ENCODE measurements around the gene GNB1L. TPM values are rescaled to one million over a fixed set of nuclear protein-coding genes. Genes with fewer than 3 reads are reported as not detected.
A peak's percentile ranks its signal among the peaks of the same experiment; 100 is the strongest.

The GNB1L gene
- total and polyA plus RNA-seq, 4 donors = 4.5 to 9.3 (median 6.7) TPM

- peaks cover 0 to 14% (median 6%) of the 10 kb centered on the region in 5 donors for H3K4me1 ChIP-seq (ENCODE audit: control insufficient read depth in 5 of 5, insufficient read depth in 5 of 5, low read length in 5 of 5)
- no peak overlapping the region for H3K27ac ChIP-seq (ENCODE audit: low read depth in 1 of 2, low read length in 1 of 2)
- DNase-seq (no peak), ATAC-seq (ENCODE audit: insufficient read depth, low FRiP score) (no peak)
- TF ChIP-seq CTCF (IDR thresholded peaks at IDR 0.05; ENCODE audit: control extremely low read depth, extremely low read depth) = no peak
- H3K36me3 ChIP-seq (ENCODE audit: control insufficient read depth in 4 of 4, insufficient read depth in 4 of 4, low read length in 4 of 4) = peaks cover 0 to 24% (median 0%) of the 10 kb centered on the region in 4 donors
- no peak overlapping the region for H3K4me3 ChIP-seq
- WGBS, 2 donors = 96 to 98% methylated on average over 15 of the region's 15 CpGs
- H3K27me3 ChIP-seq (ENCODE audit: control insufficient read depth in 3 of 3, insufficient read depth in 3 of 3, low read length in 2 of 3) = no peaks in the 10 kb centered on the region
- no peaks in the 10 kb centered on the region for H3K9me3 ChIP-seq (ENCODE audit: control insufficient read depth in 4 of 4, insufficient read depth in 3 of 4, low read length in 3 of 4)
- no peak overlapping the region for H3K9ac ChIP-seq (ENCODE audit: insufficient read depth in 1 of 2, low read length in 2 of 2)
Observed at GRCh38 chr22:19893363-19893762, 38.7 kb upstream of the GNB1L start.

- H3K36me3 ChIP-seq (ENCODE audit: control insufficient read depth in 4 of 4, insufficient read depth in 4 of 4, low read length in 4 of 4) = peaks cover 0 to 20% (median 0%) of the 10 kb centered on the region in 4 donors
Observed at GRCh38 chr22:19892925-19893324, 38.3 kb upstream of the GNB1L start.

GRCh38 chr22:19892257-19892879, 37.7 kb upstream of the GNB1L start:
- Histone ChIP-seq H3K9me3 (ENCODE audit: control insufficient read depth in 4 of 4, insufficient read depth in 3 of 4, low read length in 3 of 4) (no peaks in the 10 kb centered on the region), H3K4me1 (ENCODE audit: control insufficient read depth in 5 of 5, insufficient read depth in 5 of 5, low read length in 5 of 5) (peaks cover 0 to 14% (median 12%) of the 10 kb centered on the region in 5 donors), H3K27me3 (ENCODE audit: control insufficient read depth in 3 of 3, insufficient read depth in 3 of 3, low read length in 2 of 3) (no peaks in the 10 kb centered on the region), H3K4me3 (no peak overlapping the region), H3K9ac (ENCODE audit: insufficient read depth in 1 of 2, low read length in 2 of 2) (no peak overlapping the region), H3K36me3 (ENCODE audit: control insufficient read depth in 4 of 4, insufficient read depth in 4 of 4, low read length in 4 of 4) (peaks cover 0 to 16% (median 0%) of the 10 kb centered on the region in 4 donors), H3K27ac (ENCODE audit: low read depth in 1 of 2, low read length in 1 of 2) (peak overlapping the region in 1 of 2 donors; percentile 11)
- no peak for TF ChIP-seq CTCF (IDR thresholded peaks at IDR 0.05; ENCODE audit: control extremely low read depth, extremely low read depth)
- 38 to 51% methylated on average over 24 of the region's 24 CpGs for WGBS, 2 donors
- ATAC-seq (ENCODE audit: insufficient read depth, low FRiP score) = no peak
- peak in 1 of 3 donors; percentile 36 for DNase-seq

More at GRCh38 chr22:19892925-19893324, 38.3 kb upstream of the GNB1L start:
- no peak for DNase-seq
- Histone ChIP-seq H3K4me1 (ENCODE audit: control insufficient read depth in 5 of 5, insufficient read depth in 5 of 5, low read length in 5 of 5) (peaks cover 0 to 14% (median 7%) of the 10 kb centered on the region in 5 donors), H3K27ac (ENCODE audit: low read depth in 1 of 2, low read length in 1 of 2) (no peak overlapping the region), H3K4me3 (no peak overlapping the region), H3K27me3 (ENCODE audit: control insufficient read depth in 3 of 3, insufficient read depth in 3 of 3, low read length in 2 of 3) (no peaks in the 10 kb centered on the region), H3K9me3 (ENCODE audit: control insufficient read depth in 4 of 4, insufficient read depth in 3 of 4, low read length in 3 of 4) (no peaks in the 10 kb centered on the region), H3K9ac (ENCODE audit: insufficient read depth in 1 of 2, low read length in 2 of 2) (no peak overlapping the region)
- TF ChIP-seq CTCF (IDR thresholded peaks at IDR 0.05; ENCODE audit: control extremely low read depth, extremely low read depth) = no peak
- no peak for ATAC-seq (ENCODE audit: insufficient read depth, low FRiP score)
- WGBS, 2 donors = 88 to 90% methylated on average over 13 of the region's 13 CpGs
